VCaP (cell line): Measurements from ENCODE around the gene CABP4.

ENCODE experiments used
- H3K27ac ChIP-seq: fragments of 450-650 bp; 2 replicates; pipeline ENCODE4 v1.5.1; 2017
- CTCF ChIP-seq: fragments of 450-650 bp; conservative IDR thresholded peaks from 2 replicates; pipeline ENCODE4 v1.5.1; 2017; ENCODE audit warnings: mild to moderate bottlenecking, moderate library complexity

The CABP4 gene

GRCh38 chr11:67455054-67455453, at the start of gene CABP4:
CABP4 (plus strand) TSS chr11:67455354; CDS start chr11:67455424, 70 bp downstream.
- H3K27ac ChIP-seq: no peak within 1 kb of the TSS
- no peak for TF ChIP-seq CTCF

GRCh38 chr11:67405688-67406339, 49.3 kb upstream of the CABP4 start:
- TF ChIP-seq CTCF: no peak
- H3K27ac ChIP-seq: no peak overlapping the region

- H3K27ac ChIP-seq: no peak overlapping the region
- TF ChIP-seq CTCF: no peak
These were observed 48.7 kb upstream of the CABP4 start for GRCh38 chr11:67406420-67406968.

GRCh38 chr11:67406969-67407687, 48.0 kb upstream of the CABP4 start:
- TF ChIP-seq CTCF: no peak
- H3K27ac ChIP-seq: no peak overlapping the region

- no peak for TF ChIP-seq CTCF
- no peak overlapping the region for H3K27ac ChIP-seq
These were observed 47.4 kb upstream of the CABP4 start for GRCh38 chr11:67407688-67408163.

GRCh38 chr11:67408437-67409200, 46.5 kb upstream of the CABP4 start:
- no peak for TF ChIP-seq CTCF
- H3K27ac ChIP-seq: no peak overlapping the region

- TF ChIP-seq CTCF: no peak
- no peak overlapping the region for H3K27ac ChIP-seq
These were observed 45.9 kb upstream of the CABP4 start for GRCh38 chr11:67409261-67409666.
